K562 (cell line): ENCODE results near the gene FTH1. TPM values are rescaled to one million over a fixed set of nuclear protein-coding genes. Genes with fewer than 3 reads are reported as not detected.

Source experiments
- CHAMP1 ChIP-seq: fragments of 450-650 bp; IDR thresholded peaks from 2 replicates; pipeline ENCODE4 v1.6.1; 2016; ENCODE audit warnings: mild to moderate bottlenecking
- CREB3 ChIP-seq: fragments of 450-650 bp; conservative IDR thresholded peaks from 2 replicates; pipeline ENCODE4 v1.6.1; 2016; ENCODE audit warnings: missing genetic modification characterization, low read depth, mild to moderate bottlenecking, missing compliant biosample characterization, moderate library complexity
- E2F1 ChIP-seq: sonication (generic); formaldehyde crosslinking; IDR thresholded peaks from 2 replicates; pipeline ENCODE4 v1.8.1; 2023; ENCODE audit warnings: mild to moderate bottlenecking, missing genetic modification reagents, moderate library complexity
- MBD1 ChIP-seq: fragments of 250-450 bp; sonication (Bioruptor Pico); IDR thresholded peaks from 2 replicates; pipeline ENCODE4 v1.8.0; 2022; ENCODE audit warnings: inconsistent platforms
- MEF2A ChIP-seq: IDR thresholded peaks from 2 replicates; pipeline ENCODE4 v1.6.1; 2011; ENCODE audit warnings: low read depth, mild to moderate bottlenecking, low read length, moderate library complexity; ENCODE audit not compliant: control insufficient read depth
- SIN3A ChIP-seq, 2 experiments: fragments of 150-350 bp in 1 of 2; IDR thresholded peaks; 2 replicates each; pipeline ENCODE4 v1.6.1; 2011 to 2016; ENCODE audit warnings: borderline replicate concordance in 2 of 2, low read depth in 2 of 2, low read length in 2 of 2, mild to moderate bottlenecking in 2 of 2, moderate library complexity in 2 of 2; ENCODE audit not compliant: control insufficient read depth in 1 of 2
- USF1 ChIP-seq: sonication (generic); formaldehyde crosslinking; IDR thresholded peaks from 2 replicates; pipeline ENCODE4 v1.9.0; 2022; ENCODE audit warnings: mild to moderate bottlenecking, missing genetic modification reagents
- ZNF609 ChIP-seq: sonication (generic); formaldehyde crosslinking; IDR thresholded peaks from 2 replicates; pipeline ENCODE4 v1.8.1; 2023; ENCODE audit warnings: missing genetic modification reagents, mild to moderate bottlenecking, borderline replicate concordance
- ZNF707 ChIP-seq: fragments of 250-450 bp; sonication (Bioruptor Pico); conservative IDR thresholded peaks from 2 replicates; pipeline ENCODE4 v1.8.0; 2022; ENCODE audit warnings: inconsistent platforms, mild to moderate bottlenecking, moderate library complexity
- polyA plus RNA-seq, 8 experiments: library from polyadenylated mRNA; depleted of rRNA in 4 of 8; stranded (reverse) in 5 of 8; unstranded in 3 of 8; fragments of >200 nt; fragmentation: Nextera tagmentation in 2 of 8; fragmentation: Illumina TruSeq in 1 of 8; extraction: Ambion mirVana in 2 of 8; extraction: Trizol in 1 of 8; gene quantifications; 2 replicates each; pipeline versions ENCODE4 v1.2.1 to v1.2.3, GENCODE V29; 2011 to 2014; ENCODE audit warnings: inconsistent platforms in 1 of 8, missing spikeins in 1 of 8
- total RNA-seq, 7 experiments: library from RNA; depleted of rRNA in 6 of 7; stranded (reverse); fragments of >200 nt in 6 of 7; fragmentation: Illumina TruSeq in 2 of 7; extraction: Trizol in 2 of 7; gene quantifications; 2 replicates each; pipeline versions ENCODE4 v1.2.1 to v1.2.3, GENCODE V29; 2011 to 2021; ENCODE audit warnings: low replicate concordance in 1 of 7

Gene FTH1
- total and polyA plus RNA-seq, 9 of the 15 experiments (the other 6 are each of a cell fraction or from before 2014, with no cell fraction given): 370 to 3,146 (median 802) TPM

GRCh38 chr11:61971248-61972111 lies 4.0 kb upstream of the FTH1 start (continued):
- peak; percentile 84 for TF ChIP-seq CREB3 (tag)
- TF ChIP-seq ZNF609 (CRISPR knock-in tag): 0 out of 2 replicates have a peak, but pooled peaks have one; percentile 54
- peak; percentile 94 for TF ChIP-seq USF1
- TF ChIP-seq E2F1: no peak
- peak in 1 of 2 experiments; percentile 80; a peak in 2 of 4 replicates for TF ChIP-seq SIN3A (IDR thresholded peaks at IDR 0.05; ENCODE audit: borderline replicate concordance in 2 of 2, control insufficient read depth in 1 of 2, low read depth in 2 of 2, low read length in 2 of 2)
- no peak for TF ChIP-seq MBD1
- peak; percentile 70; the same call in 1 of the 2 replicates for TF ChIP-seq CHAMP1
- TF ChIP-seq ZNF707: no peak
- no peak for TF ChIP-seq MEF2A
